ENCODE data around the gene BRI3BP.

BRI3BP gene

DNA sequence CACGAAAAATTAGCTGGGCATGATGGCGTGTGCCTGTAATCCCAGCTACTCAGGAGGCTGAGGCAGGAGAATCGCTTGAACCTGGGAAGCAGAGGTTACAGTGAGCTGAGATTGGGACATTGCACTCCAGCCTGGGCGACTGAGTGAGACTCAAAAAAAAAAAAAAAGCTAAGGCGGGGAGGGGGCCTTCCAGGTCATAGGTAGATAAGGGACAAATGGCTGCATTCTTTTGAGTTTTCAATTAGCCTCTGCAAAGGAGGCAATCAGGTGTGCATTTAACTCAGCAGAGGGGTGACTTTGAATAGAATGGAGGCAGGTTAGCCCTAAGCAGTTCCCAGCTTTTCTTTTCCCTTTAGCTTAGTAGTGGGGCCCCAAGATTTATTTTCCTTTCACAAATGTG lies 71.0 kb downstream of the BRI3BP start:
- ChIA-PET POLR2A (interaction anchor here (1.0 kb wide), 1 partner anchor 15 kb away, joined by 3 read pairs; no protein-coding TSS in a partner anchor), CTCF (interaction anchor here (0.8 to 1.4 kb wide), 3 partner anchors 10 to 124 kb away, joined by 3 read pairs; no protein-coding TSS in a partner anchor)
- DNase-seq (ENCODE audit: low read depth, low spot score), result no peak
- peak overlapping the region; percentile 79; the same call in 1 of the 2 replicates for H3K4me3 ChIP-seq (ENCODE audit: low read depth, low read length)
- TF ChIP-seq, protein P1, sequence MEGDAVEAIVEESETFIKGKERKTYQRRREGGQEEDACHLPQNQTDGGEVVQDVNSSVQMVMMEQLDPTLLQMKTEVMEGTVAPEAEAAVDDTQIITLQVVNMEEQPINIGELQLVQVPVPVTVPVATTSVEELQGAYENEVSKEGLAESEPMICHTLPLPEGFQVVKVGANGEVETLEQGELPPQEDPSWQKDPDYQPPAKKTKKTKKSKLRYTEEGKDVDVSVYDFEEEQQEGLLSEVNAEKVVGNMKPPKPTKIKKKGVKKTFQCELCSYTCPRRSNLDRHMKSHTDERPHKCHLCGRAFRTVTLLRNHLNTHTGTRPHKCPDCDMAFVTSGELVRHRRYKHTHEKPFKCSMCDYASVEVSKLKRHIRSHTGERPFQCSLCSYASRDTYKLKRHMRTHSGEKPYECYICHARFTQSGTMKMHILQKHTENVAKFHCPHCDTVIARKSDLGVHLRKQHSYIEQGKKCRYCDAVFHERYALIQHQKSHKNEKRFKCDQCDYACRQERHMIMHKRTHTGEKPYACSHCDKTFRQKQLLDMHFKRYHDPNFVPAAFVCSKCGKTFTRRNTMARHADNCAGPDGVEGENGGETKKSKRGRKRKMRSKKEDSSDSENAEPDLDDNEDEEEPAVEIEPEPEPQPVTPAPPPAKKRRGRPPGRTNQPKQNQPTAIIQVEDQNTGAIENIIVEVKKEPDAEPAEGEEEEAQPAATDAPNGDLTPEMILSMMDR (IDR thresholded peaks at IDR 0.05; ENCODE audit: insufficient read depth, low read length, missing control alignments), result no peak

DNA sequence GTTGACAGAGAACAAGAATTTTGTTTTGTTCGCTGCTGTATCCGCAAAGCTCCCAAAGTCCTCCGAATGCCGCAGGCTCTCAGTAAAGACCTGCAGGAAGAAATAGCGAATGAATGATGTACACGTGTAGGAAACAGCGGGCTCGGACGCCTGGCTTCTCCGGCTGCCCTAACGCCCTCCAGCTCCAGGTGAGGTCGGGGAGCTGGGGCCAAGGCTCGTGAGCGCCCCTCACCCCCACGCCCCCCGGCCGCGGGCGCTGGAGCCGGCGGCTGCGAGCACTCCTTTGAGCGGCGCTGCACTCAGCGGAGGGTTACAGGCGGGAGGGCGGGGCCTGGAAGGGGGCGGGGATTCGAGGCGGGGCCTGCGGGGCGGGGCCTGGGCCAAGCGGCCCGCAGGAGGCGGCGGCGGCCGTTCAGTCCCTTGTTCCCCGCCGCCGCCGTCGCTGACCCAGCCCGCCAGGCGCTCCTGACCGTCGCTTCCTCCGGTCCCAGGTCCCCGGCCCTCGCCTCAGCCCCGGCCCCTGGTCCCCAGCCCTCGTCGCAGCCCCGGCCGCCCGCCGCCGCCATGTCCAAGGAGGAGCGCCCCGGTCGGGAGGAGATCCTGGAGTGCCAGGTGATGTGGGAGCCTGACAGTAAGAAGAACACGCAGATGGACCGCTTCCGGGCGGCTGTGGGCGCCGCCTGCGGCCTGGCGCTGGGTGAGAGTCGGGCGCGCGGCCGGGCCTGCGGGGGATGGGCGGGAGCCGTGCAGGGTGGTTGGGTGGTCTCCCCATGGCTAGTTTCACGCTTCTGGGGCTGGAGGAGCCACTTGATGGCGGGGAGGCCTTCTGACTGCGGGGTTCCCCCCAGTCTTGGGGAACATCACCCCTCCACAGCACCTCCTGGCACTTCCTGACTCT lies 71.8 kb downstream of the BRI3BP start, which contains the start of gene AACS:
TSS of gene AACS (plus strand) at position 415 of the 898 bp plus-strand sequence. CDS start at position 565, 150 bp downstream.
- ChIA-PET POLR2A (interaction anchor here (1.0 kb wide), 1 partner anchor 15 kb away, joined by 3 read pairs; no protein-coding TSS in a partner anchor), CTCF (interaction anchor here (0.8 to 1.4 kb wide), 2 partner anchors 9 to 15 kb away, joined by 3 read pairs; no protein-coding TSS in a partner anchor)
- TF ChIP-seq, protein P1 (IDR thresholded peaks at IDR 0.05; ENCODE audit: insufficient read depth, low read length, missing control alignments), result no peak
- DNase-seq (ENCODE audit: low read depth, low spot score), result no peak
- peak within 1 kb of the TSS; percentile 79 for H3K4me3 ChIP-seq (ENCODE audit: low read depth, low read length)

DNA sequence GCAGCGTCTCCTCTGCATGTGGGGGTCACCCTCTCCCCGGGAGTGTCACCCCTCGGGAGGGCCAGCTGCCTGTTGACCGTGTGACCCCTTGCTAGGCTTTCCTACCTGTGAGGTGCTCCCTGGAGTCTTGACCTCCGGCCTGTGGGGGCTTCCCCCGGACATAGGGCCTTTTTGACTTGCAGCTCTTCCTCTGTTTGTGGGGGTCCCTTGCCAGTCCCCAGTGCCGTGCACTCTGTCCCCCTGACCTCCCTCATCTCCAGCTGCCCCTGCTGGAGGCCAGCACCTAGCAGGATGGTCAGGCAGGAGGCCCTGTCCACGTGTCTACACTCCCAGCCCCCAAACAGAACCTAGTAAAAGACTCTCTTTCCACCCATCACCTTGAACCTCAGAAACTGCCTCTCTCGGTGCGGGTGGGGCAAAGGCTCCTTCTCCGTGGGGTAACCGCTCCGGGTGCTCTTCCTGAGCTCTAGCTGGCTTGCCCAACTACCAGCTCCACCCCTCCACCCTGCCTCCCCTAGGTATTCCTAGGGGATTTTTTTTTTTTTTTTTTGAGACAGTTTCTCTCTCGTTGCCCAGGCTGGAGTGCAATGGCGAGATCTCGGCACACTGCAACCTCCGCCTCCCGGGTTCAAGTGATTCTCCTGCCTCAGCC lies 72.6 kb downstream of the BRI3BP start:
- TF ChIP-seq, protein P1 (IDR thresholded peaks at IDR 0.05; ENCODE audit: insufficient read depth, low read length, missing control alignments), result no peak
- H3K4me3 ChIP-seq (ENCODE audit: low read depth, low read length), result peak overlapping the region; percentile 79
- CTCF ChIA-PET, result interaction anchor here (0.6 kb wide), 1 partner anchor 44 kb away, joined by 3 read pairs; no protein-coding TSS in a partner anchor
- POLR2A ChIA-PET, result no interaction called here
- no peak for DNase-seq (ENCODE audit: low read depth, low spot score)

DNA sequence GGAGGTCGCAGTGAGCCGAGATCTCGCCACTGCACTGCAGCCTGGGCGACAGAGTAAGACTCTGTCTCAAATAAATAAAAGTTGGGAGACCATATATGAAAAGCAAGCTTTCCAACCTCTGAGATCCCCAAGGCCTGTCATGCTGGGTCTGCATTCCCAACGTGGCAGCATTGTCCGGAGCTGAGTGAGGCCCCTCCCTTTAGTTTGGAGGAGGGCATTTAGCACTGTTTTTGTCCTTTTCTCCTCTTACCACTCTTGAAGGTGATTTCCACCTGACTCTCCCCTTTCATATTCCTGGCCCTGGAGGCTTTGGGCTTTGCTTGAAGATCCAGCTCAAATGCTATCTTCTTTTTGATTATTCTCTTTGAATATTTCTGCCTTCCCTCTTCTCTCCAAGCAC lies 74.9 kb downstream of the BRI3BP start:
- ChIA-PET CTCF (interaction anchor here (1.0 kb wide), 1 partner anchor 128 kb away, joined by 3 read pairs; no protein-coding TSS in a partner anchor), POLR2A (no interaction called here)
- TF ChIP-seq, protein P1 (IDR thresholded peaks at IDR 0.05; ENCODE audit: insufficient read depth, low read length, missing control alignments), result no peak
- DNase-seq (ENCODE audit: low read depth, low spot score), result no peak
- no peak overlapping the region for H3K4me3 ChIP-seq (ENCODE audit: low read depth, low read length)

DNA sequence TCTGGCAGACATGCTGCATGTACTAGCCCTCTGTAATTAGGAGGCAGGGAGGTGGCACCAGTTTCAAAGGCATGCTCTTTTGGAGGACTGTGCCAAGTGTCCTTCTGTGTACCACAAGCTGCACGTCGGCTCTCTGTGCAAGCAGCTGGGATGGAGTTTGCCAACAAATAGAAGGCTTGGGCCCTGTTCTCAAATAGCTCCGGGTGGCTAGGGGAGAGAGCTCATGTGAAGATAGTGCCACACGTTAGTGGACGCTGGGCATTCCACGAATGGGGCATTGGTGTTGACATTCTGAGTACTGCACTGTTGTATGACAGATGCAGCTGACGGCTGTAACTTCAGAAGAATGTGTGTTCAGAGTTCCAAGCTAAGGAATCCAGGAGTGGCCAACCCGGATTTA lies 76.2 kb downstream of the BRI3BP start:
- H3K4me3 ChIP-seq (ENCODE audit: low read depth, low read length), result no peak overlapping the region
- ChIA-PET POLR2A (no interaction called here), CTCF (interaction anchor here (1.3 to 1.5 kb wide), 2 partner anchors 76 to 163 kb away, joined by 3 to 4 read pairs; partner anchors contain the start of gene BRI3BP)
- DNase-seq (ENCODE audit: low read depth, low spot score), result no peak
- TF ChIP-seq, protein P1 (IDR thresholded peaks at IDR 0.05; ENCODE audit: insufficient read depth, low read length, missing control alignments), result no peak

Data from AG04449 (cell line).